Aorta (tissue), 5 donors: Measurements from ENCODE around the gene ADAMTS5. TPM values are rescaled to one million over a fixed set of nuclear protein-coding genes. Genes with fewer than 3 reads are reported as not detected.

Experiments
- ATAC-seq: fragments of 200-7000 bp; cut with Tn5 transposase; one replicate; pipeline ENCODE4 v1.9.1; 2022; ENCODE audit warnings: moderate library complexity; ENCODE audit not compliant: low FRiP score
- DNase-seq, 2 donors: peaks; one replicate each; pipeline ENCODE4 v3.0.0-alpha.2; 2020
- H3K27ac ChIP-seq, 2 donors: one replicate each; pipeline ENCODE4 v1.5.1; 2013; ENCODE audit warnings: low read length in 2 of 2, mild to moderate bottlenecking in 2 of 2, moderate library complexity in 2 of 2, control low read depth in 1 of 2, inconsistent platforms in 1 of 2, low read depth in 1 of 2
- H3K27me3 ChIP-seq, 2 donors: one replicate each; pipeline ENCODE4 v1.6.1; 2013; ENCODE audit warnings: control low read depth in 1 of 2, low read length in 1 of 2, mild to moderate bottlenecking in 1 of 2, moderate library complexity in 1 of 2; ENCODE audit not compliant: insufficient read depth in 2 of 2, control insufficient read depth in 1 of 2
- H3K36me3 ChIP-seq, 2 donors: one replicate each; pipeline ENCODE4 v1.6.1; 2013; ENCODE audit warnings: control low read depth in 1 of 2, low read length in 1 of 2, mild to moderate bottlenecking in 1 of 2; ENCODE audit not compliant: insufficient read depth in 2 of 2, control insufficient read depth in 1 of 2
- H3K4me1 ChIP-seq, 2 donors: one replicate each; pipeline ENCODE4 v1.6.1; 2013; ENCODE audit warnings: low read length in 2 of 2, control low read depth in 1 of 2, mild to moderate bottlenecking in 1 of 2, moderate library complexity in 1 of 2; ENCODE audit not compliant: insufficient read depth in 2 of 2, control insufficient read depth in 1 of 2
- H3K4me3 ChIP-seq, 2 donors: one replicate each; pipeline ENCODE4 v1.5.1; 2013; ENCODE audit warnings: low read length in 2 of 2, control low read depth in 1 of 2, mild to moderate bottlenecking in 1 of 2
- H3K9me3 ChIP-seq: one replicate; pipeline ENCODE4 v1.6.1; 2013; ENCODE audit warnings: mild to moderate bottlenecking, low read length; ENCODE audit not compliant: control insufficient read depth
- WGBS, 2 donors: extraction: QIAGEN DNeasy Blood & Tissue Kit; methylation state at CpG; one replicate each; pipeline ENCODE4 v1.1.7; 2013; 5-methylcytosine and 5-hydroxymethylcytosine counted together
- intact Hi-C, 2 donors: fragments of 100-400 bp; cut with DNase I; formaldehyde crosslinking; loops; one replicate each; pipeline versions ENCODE4 v1.14.2 to v1.15.0; 2022
- polyA plus RNA-seq, 2 donors: library from polyadenylated mRNA; stranded (reverse); fragments of 200-250 nt; gene quantifications; one replicate each; pipeline ENCODE4 v1.2.3, GENCODE V29; 2013
- total RNA-seq, 2 donors: library from RNA; stranded (reverse); fragmentation: NEBNext Ultra II Directional; extraction: Animal tissue kit (Norgen Biotek cat#: 25700); gene quantifications; one replicate each; pipeline ENCODE4 v1.2.1, GENCODE V29; 2021
- donor health status: healthy with polysubstance abuse.
- donor health status: Bipolar disorder and iron deficiency.
- donor health status: DM: no; HTN: no; CAD: no.
- donor health status: DM: no; HTN: no; CAD: no.
- donor health status: DM: yes; HTN: yes; CAD: no.

The ADAMTS5 gene
- total and polyA plus RNA-seq, 4 donors, result 0.38 to 20.4 (median 8.1) TPM

DNA sequence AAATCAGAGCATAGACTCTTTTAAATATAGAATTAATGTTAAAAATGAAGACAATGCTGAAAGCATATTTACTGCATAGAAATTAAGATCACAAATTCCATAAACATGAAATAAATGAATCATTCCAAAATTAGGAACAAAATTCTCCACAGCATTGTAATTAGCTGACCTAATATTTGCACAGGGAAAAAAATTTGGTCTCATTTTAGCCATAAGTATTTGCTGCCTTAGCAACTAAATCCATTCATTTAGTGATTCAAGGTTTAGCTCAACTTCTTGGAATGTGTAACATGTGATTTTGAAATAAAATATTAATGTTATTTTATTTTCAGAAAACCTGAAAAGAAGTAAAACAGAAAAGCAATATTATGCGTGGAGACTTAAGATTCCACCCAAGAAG lies 25.5 kb downstream of the ADAMTS5 start:
- intact Hi-C loops, result no loop called here
- Histone ChIP-seq H3K9me3 (no peaks in the 10 kb centered on the region), H3K36me3 (no peaks in the 10 kb centered on the region), H3K4me3 (no peak overlapping the region), H3K27me3 (no peaks in the 10 kb centered on the region), H3K4me1 (no peaks in the 10 kb centered on the region), H3K27ac (no peak overlapping the region)
- 2 to 16% methylated on average over 1 of the region's 1 CpG for WGBS, 2 donors
- DNase-seq (no peak), ATAC-seq (no peak)

DNA sequence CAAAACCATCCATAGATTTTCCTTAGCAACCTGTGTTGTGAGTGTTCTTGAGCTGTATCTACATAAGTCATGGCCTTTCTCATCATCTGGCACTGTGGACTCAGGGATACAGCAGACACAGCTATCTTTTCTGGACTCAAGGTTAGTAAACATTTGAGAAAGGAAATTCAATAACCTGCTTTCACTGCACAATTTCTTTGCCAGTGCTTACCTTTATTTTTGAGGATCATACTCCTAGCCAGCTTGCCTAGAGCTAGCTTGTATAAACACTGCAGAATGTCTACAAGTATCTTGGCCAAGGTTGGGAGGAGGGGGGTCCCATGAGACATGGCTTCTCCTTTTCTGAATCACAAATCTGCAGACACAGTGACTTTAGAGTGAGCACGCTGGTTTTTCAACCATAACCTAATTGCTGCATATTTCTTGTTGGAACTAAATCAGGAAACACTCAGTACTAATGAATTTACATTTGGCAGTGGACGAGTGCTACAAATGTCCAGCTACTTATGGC lies 27.2 kb downstream of the ADAMTS5 start:
- H3K4me3 ChIP-seq, result no peak overlapping the region
- WGBS, 2 donors, result 14 to 20% methylated on average over 2 of the region's 2 CpGs
- no peaks in the 10 kb centered on the region for H3K9me3 ChIP-seq
- DNase-seq (no peak), ATAC-seq (no peak)
- H3K4me1 ChIP-seq, result peaks cover 0 to 2% of the 10 kb centered on the region in 2 donors
- H3K27ac ChIP-seq, result no peak overlapping the region
- no peaks in the 10 kb centered on the region for H3K36me3 ChIP-seq
- intact Hi-C loops, result no loop called here
- no peaks in the 10 kb centered on the region for H3K27me3 ChIP-seq

DNA sequence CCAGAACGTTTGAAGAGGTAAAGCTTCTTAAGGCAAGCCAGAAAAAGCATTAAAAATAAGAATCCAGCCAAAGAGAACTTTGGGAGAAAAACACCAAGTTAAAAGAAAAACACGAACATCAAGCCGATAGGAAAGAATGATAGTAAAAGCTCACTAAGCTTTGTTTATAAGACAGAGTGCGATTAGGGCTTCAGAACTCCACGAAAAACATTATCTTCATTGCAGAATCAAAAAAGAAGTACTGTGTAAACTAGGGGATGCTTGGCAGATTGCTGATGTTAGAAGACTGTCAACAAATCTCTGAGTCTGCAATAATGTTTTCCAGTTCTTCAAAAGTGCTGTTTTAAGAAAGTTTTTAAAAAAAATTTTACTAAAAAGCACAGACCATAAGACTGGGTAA lies 30.2 kb downstream of the ADAMTS5 start:
- WGBS, 2 donors, result 3 to 8% methylated on average over 5 of the region's 5 CpGs
- H3K4me3 ChIP-seq, result no peak overlapping the region
- H3K27me3 ChIP-seq, result no peaks in the 10 kb centered on the region
- no peaks in the 10 kb centered on the region for H3K9me3 ChIP-seq
- H3K4me1 ChIP-seq, result peaks cover 0 to 2% of the 10 kb centered on the region in 2 donors
- no peak for ATAC-seq
- DNase-seq, result no peak
- intact Hi-C loops, result no loop called here
- no peak overlapping the region for H3K27ac ChIP-seq
- no peaks in the 10 kb centered on the region for H3K36me3 ChIP-seq

DNA sequence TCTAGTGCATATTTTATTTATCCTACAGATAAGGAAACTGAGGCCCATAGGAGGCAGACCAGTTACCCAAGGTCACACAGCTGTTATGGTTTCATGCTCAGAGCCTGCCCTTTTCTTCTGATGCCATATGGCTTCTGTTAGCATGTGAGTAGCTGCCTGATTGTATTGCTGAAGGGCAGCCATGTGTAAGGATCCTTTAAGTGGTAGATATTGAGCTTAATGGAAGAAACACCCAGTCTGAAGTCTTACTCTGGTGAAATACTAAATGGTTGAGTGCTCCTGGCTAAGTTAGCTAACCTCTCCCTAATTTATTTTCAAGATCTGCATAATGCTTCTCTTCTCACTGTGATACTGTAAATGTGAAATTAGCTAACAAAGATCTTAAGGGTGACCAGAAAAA lies 30.9 kb downstream of the ADAMTS5 start:
- intact Hi-C loops, result no loop called here
- no peak overlapping the region for H3K27ac ChIP-seq
- no peak for ATAC-seq

DNA sequence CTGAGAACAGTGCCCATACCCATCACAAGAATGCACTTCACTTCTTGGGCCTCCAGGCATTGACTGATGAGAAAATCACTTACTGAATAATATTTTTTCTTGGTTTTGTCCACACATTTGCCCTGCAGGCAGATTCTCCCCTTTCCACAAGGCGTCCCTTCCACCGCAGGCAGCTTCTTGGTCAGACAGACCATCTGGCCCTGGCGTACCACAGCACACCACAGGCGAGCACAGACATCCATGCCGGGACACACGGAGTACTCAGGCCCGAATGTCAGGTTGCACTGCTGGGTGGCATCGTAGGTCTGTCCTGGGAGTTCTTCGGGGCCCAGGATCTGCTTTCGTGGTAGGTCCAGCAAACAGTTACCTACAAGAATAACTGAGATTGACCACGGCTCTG lies 32.5 kb downstream of the ADAMTS5 start:
- H3K27me3 ChIP-seq, result no peaks in the 10 kb centered on the region
- 97 to 99% methylated on average over 11 of the region's 11 CpGs for WGBS, 2 donors

More for the DNA sequence above, 30.9 kb downstream of the ADAMTS5 start:
- H3K4me3 ChIP-seq, result no peak overlapping the region
- no peaks in the 10 kb centered on the region for H3K36me3 ChIP-seq
- no peaks in the 10 kb centered on the region for H3K27me3 ChIP-seq
- H3K4me1 ChIP-seq, result peaks cover 0 to 2% of the 10 kb centered on the region in 2 donors
- DNase-seq, result no peak
- no peaks in the 10 kb centered on the region for H3K9me3 ChIP-seq

DNA sequence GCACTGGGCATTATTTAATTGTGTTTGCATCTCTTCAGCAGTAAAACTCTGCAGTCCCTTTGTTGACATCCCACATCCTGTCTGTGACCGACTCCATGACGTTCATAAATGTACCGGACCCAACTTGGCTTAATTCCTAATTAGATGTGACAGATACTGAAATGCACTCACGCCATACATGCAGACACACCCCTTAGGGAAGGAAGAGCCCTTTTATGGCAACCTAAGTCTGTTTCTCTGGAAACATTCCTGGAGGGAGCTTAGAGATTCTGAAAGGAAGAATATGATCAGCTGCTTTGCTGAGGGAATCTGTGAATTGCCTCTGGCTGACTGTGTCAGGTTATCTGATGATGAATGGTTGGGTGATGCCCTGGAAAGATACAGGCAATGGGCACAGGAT lies 33.4 kb downstream of the ADAMTS5 start:
- intact Hi-C loops, result no loop called here
- 72 to 86% methylated on average over 4 of the region's 4 CpGs for WGBS, 2 donors
- no peak overlapping the region for H3K4me3 ChIP-seq
- H3K9me3 ChIP-seq, result no peaks in the 10 kb centered on the region
- peaks cover 0 to 2% of the 10 kb centered on the region in 2 donors for H3K4me1 ChIP-seq
- H3K27me3 ChIP-seq, result no peaks in the 10 kb centered on the region
- DNase-seq (no peak), ATAC-seq (no peak)
- H3K27ac ChIP-seq, result no peak overlapping the region
- no peaks in the 10 kb centered on the region for H3K36me3 ChIP-seq

More for the DNA sequence above, 32.5 kb downstream of the ADAMTS5 start:
- ATAC-seq (no peak), DNase-seq (no peak)
- H3K9me3 ChIP-seq, result no peaks in the 10 kb centered on the region
- H3K36me3 ChIP-seq, result no peaks in the 10 kb centered on the region
- H3K4me3 ChIP-seq, result no peak overlapping the region
- no peak overlapping the region for H3K27ac ChIP-seq
- peaks cover 0 to 2% of the 10 kb centered on the region in 2 donors for H3K4me1 ChIP-seq
- intact Hi-C loops, result no loop called here

DNA sequence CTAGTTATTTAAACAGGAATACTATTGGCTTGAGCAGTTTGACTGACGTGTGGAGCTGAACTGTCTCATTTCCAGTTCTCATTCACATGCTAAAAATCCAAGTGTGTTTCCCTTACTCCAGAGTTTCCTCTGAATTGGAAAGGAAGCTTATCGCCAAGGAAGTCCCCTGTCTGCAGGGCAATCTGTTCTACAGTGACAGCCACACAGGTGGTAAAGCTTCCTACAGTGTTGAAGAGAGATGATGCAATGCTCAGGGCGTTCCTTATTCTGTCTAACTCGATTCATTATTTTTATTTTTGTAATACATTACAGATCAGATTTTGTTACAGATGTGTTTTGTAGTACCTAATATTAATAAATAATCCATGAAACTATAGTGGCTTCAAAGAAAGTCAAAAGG lies 41.3 kb downstream of the ADAMTS5 start:
- Histone ChIP-seq H3K27me3 (no peaks in the 10 kb centered on the region), H3K4me3 (no peak overlapping the region), H3K4me1 (no peaks in the 10 kb centered on the region), H3K27ac (no peak overlapping the region), H3K9me3 (no peaks in the 10 kb centered on the region), H3K36me3 (no peaks in the 10 kb centered on the region)
- DNase-seq, result no peak
- intact Hi-C loops, result no loop called here
- no peak for ATAC-seq
- WGBS, 2 donors, result 83 to 89% methylated on average over 4 of the region's 4 CpGs

DNA sequence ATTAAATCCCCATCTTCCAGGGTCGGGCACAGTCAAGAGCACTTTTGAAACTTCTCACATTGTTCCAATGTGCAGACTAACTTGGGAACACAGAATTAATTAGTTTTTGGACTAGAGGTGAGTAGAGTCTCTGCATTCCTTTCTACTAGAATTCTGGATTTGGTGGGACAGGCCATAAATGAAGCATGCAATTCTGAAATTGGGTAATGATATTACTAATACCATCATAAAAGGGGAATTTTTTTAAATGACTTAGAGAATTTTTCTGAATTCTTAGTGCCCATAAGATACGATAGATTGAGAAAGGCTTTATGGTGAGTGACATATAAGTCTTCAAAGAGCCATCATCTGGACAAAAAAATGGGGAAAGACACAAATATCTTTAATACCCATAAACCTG lies 41.8 kb downstream of the ADAMTS5 start:
- no peak overlapping the region for H3K27ac ChIP-seq
- no peak overlapping the region for H3K4me3 ChIP-seq
- H3K36me3 ChIP-seq, result no peaks in the 10 kb centered on the region
- no peak for DNase-seq
- no peak for ATAC-seq
- intact Hi-C loops, result no loop called here
- no peaks in the 10 kb centered on the region for H3K27me3 ChIP-seq
- WGBS, 2 donors, result 96 to 98% methylated on average over 2 of the region's 2 CpGs
- no peaks in the 10 kb centered on the region for H3K4me1 ChIP-seq
- H3K9me3 ChIP-seq, result no peaks in the 10 kb centered on the region

DNA sequence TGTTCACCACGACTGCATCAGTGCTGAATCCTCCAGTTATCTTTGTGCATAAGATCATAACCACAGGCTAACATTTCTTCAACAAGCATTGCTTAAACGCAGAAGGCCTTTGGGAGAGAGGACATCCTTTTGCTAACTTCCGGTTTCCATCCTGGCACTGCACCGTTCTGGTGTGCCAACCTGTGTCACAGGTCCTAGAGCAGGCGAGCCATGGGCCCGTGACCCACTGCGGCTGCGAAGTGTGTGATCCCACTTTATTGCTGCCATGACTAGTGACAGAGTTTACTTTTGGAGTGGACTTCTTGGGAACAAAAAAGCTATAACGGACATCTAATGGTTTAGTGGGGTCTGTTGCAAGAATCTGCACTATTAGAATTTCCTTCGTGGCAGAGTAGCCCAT lies 42.9 kb downstream of the ADAMTS5 start:
- Histone ChIP-seq H3K36me3 (no peaks in the 10 kb centered on the region), H3K4me1 (no peaks in the 10 kb centered on the region), H3K27ac (no peak overlapping the region), H3K4me3 (no peak overlapping the region), H3K27me3 (no peaks in the 10 kb centered on the region), H3K9me3 (no peaks in the 10 kb centered on the region)
- intact Hi-C loops, result no loop called here
- DNase-seq, result no peak
- ATAC-seq, result no peak
- 96 to 98% methylated on average over 10 of the region's 10 CpGs for WGBS, 2 donors
